K562 (cell line): Measurements from ENCODE around the gene CD82. TPM values are rescaled to one million over a fixed set of nuclear protein-coding genes. Genes with fewer than 3 reads are reported as not detected.

Source experiments
- ATAC-seq: fragments of 200-7000 bp; cut with Tn5 transposase; 3 replicates; pipeline ENCODE4 v1.9.1; 2020; ENCODE audit warnings: moderate library complexity
- BruUV-seq: library from RNA; stranded (reverse); fragments of 400-500 nt; replicated peaks from 2 replicates; lab custom pipeline; 2021; lab: Mats Ljungman, UMichigan
- CTCF ChIA-PET: fragments of 300-600 bp; formaldehyde crosslinking; extraction: SDS; loops from one replicate; lab custom pipeline; 2021; ENCODE audit warnings: low intra/inter-chr PET ratio; lab: Yijun Ruan, JAX
- POLR2A ChIA-PET: fragments of 300-600, 350-650 bp; sonication (Branson Sonifier 250); formaldehyde crosslinking; extraction: SDS; loops from one replicate; lab custom pipeline; 2021; ENCODE audit warnings: antibody characterized with exemption, inconsistent platforms; lab: Yijun Ruan, JAX
- DNase-seq, 4 experiments: peaks; one replicate each; pipeline versions ENCODE4 v3.0.0 to v3.0.0-alpha.2; 2011 to 2018; ENCODE audit warnings: low spot score in 3 of 4, mixed read lengths in 3 of 4; ENCODE audit errors: extremely low read depth in 1 of 4
- FAIRE-seq: peaks from 2 replicates; lab custom pipeline; 2011; peaks lifted over from hg19 to GRCh38; lab: Jason Lieb, UNC
- H2AFZ ChIP-seq: 2 replicates; pipeline ENCODE4 v1.6.0; 2011; ENCODE audit warnings: low read depth, low read length, control low read depth, inconsistent platforms
- H3K27ac ChIP-seq: fragments of 200-600 bp; 3 replicates; pipeline ENCODE4 v1.8.0; 2011; ENCODE audit warnings: low read depth, mild to moderate bottlenecking, control low read depth, inconsistent platforms, low read length, moderate library complexity, mixed read lengths; ENCODE audit errors: extremely low read depth
- H3K27me3 ChIP-seq, 2 experiments: fragments of 300-600 bp in 1 of 2; 2 replicates in 1 of 2; 3 replicates in 1 of 2; pipeline versions ENCODE4 v1.6.0 to v1.8.0; 2011; ENCODE audit warnings: inconsistent platforms in 2 of 2, low read length in 2 of 2, mild to moderate bottlenecking in 1 of 2, mixed read lengths in 1 of 2, moderate library complexity in 1 of 2; ENCODE audit not compliant: control insufficient read depth in 2 of 2, insufficient read depth in 2 of 2
- H3K36me3 ChIP-seq: fragments of 300-600 bp; 3 replicates; pipeline ENCODE4 v1.8.0; 2011; ENCODE audit warnings: mild to moderate bottlenecking, low read length, inconsistent platforms; ENCODE audit not compliant: control insufficient read depth, insufficient read depth
- H3K4me1 ChIP-seq, 2 experiments: fragments of 200-600 bp in 1 of 2; replicated peaks in 1 of 2; 2 replicates in 1 of 2; 3 replicates in 1 of 2; pipeline versions ENCODE4 v1.5.1 to v1.8.0; 2011; ENCODE audit warnings: inconsistent platforms in 2 of 2, low read length in 2 of 2, mild to moderate bottlenecking in 1 of 2, mixed read lengths in 1 of 2, moderate library complexity in 1 of 2; ENCODE audit not compliant: control insufficient read depth in 2 of 2, insufficient read depth in 2 of 2
- H3K4me2 ChIP-seq: 2 replicates; pipeline ENCODE4 v1.6.1; 2011; ENCODE audit warnings: low read length, control low read depth, inconsistent platforms, mixed read lengths; ENCODE audit not compliant: insufficient read depth
- H3K4me3 ChIP-seq: fragments of 200-600 bp; sonication (generic), shearing (Covaris generic); 2 replicates; pipeline ENCODE4 v1.5.1; 2016; ENCODE audit warnings: control low read depth, inconsistent platforms
- H3K79me2 ChIP-seq: fragments of 200-600 bp; 3 replicates; pipeline ENCODE4 v1.8.0; 2011; ENCODE audit warnings: low read length, inconsistent platforms; ENCODE audit not compliant: control insufficient read depth, insufficient read depth
- H3K9ac ChIP-seq, 2 experiments: 2 replicates each; pipeline versions ENCODE4 v1.6.0 to v1.6.1; 2011; ENCODE audit warnings: low read depth in 2 of 2, low read length in 2 of 2, control low read depth in 1 of 2, inconsistent platforms in 1 of 2, mild to moderate bottlenecking in 1 of 2, mixed read lengths in 1 of 2; ENCODE audit not compliant: insufficient read depth in 1 of 2
- H3K9me1 ChIP-seq: one replicate; pipeline ENCODE4 v1.6.0; 2011; ENCODE audit warnings: inconsistent platforms, mild to moderate bottlenecking, low read length, moderate library complexity; ENCODE audit not compliant: control insufficient read depth, insufficient read depth
- H3K9me3 ChIP-seq: replicated peaks from 2 replicates; pipeline ENCODE4 v1.5.1; 2011; ENCODE audit warnings: low read depth, low read length, inconsistent platforms; ENCODE audit not compliant: control insufficient read depth, insufficient read depth
- H4K20me1 ChIP-seq: replicated peaks from 2 replicates; pipeline ENCODE4 v1.6.1; 2011; ENCODE audit warnings: low read length, inconsistent platforms, mixed read lengths; ENCODE audit not compliant: control insufficient read depth, insufficient read depth
- EP400 ChIP-seq: fragments of 450-650 bp; IDR thresholded peaks from 2 replicates; pipeline ENCODE4 v1.6.1; 2017; ENCODE audit warnings: antibody characterized with exemption, mild to moderate bottlenecking, moderate library complexity
- ETS2 ChIP-seq: IDR thresholded peaks from 2 replicates; pipeline ENCODE4 v1.6.1; 2016; ENCODE audit warnings: borderline replicate concordance, missing genetic modification characterization, mild to moderate bottlenecking, moderate library complexity, missing compliant biosample characterization; ENCODE audit not compliant: poor library complexity, severe bottlenecking
- HCFC1 ChIP-seq: IDR thresholded peaks from 2 replicates; pipeline ENCODE4 v1.6.1; 2012; ENCODE audit warnings: low read depth, low read length, improper control_type of control experiment
- MAFK ChIP-seq: IDR thresholded peaks from 2 replicates; pipeline ENCODE4 v1.6.1; 2011; ENCODE audit warnings: low read length, improper control_type of control experiment
- MBD2 ChIP-seq: sonication (generic); IDR thresholded peaks from 2 replicates; pipeline ENCODE4 v1.6.1; 2016; ENCODE audit warnings: low read depth, borderline replicate concordance
- NBN ChIP-seq: fragments of 450-650 bp; IDR thresholded peaks from 2 replicates; pipeline ENCODE4 v1.6.1; 2016; ENCODE audit warnings: low read depth, mild to moderate bottlenecking
- RUNX1 ChIP-seq: sonication (generic); IDR thresholded peaks from 2 replicates; pipeline ENCODE4 v1.6.1; 2016; ENCODE audit warnings: antibody characterized with exemption, low read depth
- SNIP1 ChIP-seq: fragments of 450-650 bp; IDR thresholded peaks from 2 replicates; pipeline ENCODE4 v1.7.1; 2017; ENCODE audit warnings: low read depth, mild to moderate bottlenecking
- THRAP3 ChIP-seq: fragments of 450-650 bp; IDR thresholded peaks from 2 replicates; pipeline ENCODE4 v1.6.1; 2016; ENCODE audit warnings: mild to moderate bottlenecking, inconsistent platforms, borderline replicate concordance
- ZEB2 ChIP-seq: fragments of 450-650 bp; IDR thresholded peaks from 2 replicates; pipeline ENCODE4 v1.6.1; 2016
- ZNF41 ChIP-seq: fragments of 250-450 bp; sonication (Bioruptor Pico); conservative IDR thresholded peaks from 2 replicates; pipeline ENCODE4 v1.4.0; 2020; ENCODE audit warnings: mild to moderate bottlenecking
- WGBS: fragments of 100-300 bp; shearing (Covaris generic); methylation state at CpG from one replicate; pipeline ENCODE4 v1.1.6; 2016; ENCODE audit warnings: low coverage, mixed read lengths; ENCODE audit not compliant: insufficient coverage; ENCODE audit errors: missing lambda C conversion rate; 5-methylcytosine and 5-hydroxymethylcytosine counted together
- in situ Hi-C: fragments of 300-500 bp; cut with MboI; formaldehyde crosslinking; loops from 4 replicates; pipeline ENCODE4 v1.15.0; 2018; ENCODE audit warnings: inconsistent platforms, mixed read lengths
- intact Hi-C: fragments of 100-400 bp; cut with micrococcal nuclease; formaldehyde crosslinking; loops from 2 replicates; pipeline ENCODE4 v1.14.2; 2022
- polyA plus RNA-seq, 8 experiments: library from polyadenylated mRNA; depleted of rRNA in 4 of 8; stranded (reverse) in 5 of 8; unstranded in 3 of 8; fragments of >200 nt; fragmentation: Nextera tagmentation in 2 of 8; fragmentation: Illumina TruSeq in 1 of 8; extraction: Ambion mirVana in 2 of 8; extraction: Trizol in 1 of 8; gene quantifications; 2 replicates each; pipeline versions ENCODE4 v1.2.1 to v1.2.3, GENCODE V29; 2011 to 2014; ENCODE audit warnings: inconsistent platforms in 1 of 8, missing spikeins in 1 of 8
- total RNA-seq, 7 experiments: library from RNA; depleted of rRNA in 6 of 7; stranded (reverse); fragments of >200 nt in 6 of 7; fragmentation: Illumina TruSeq in 2 of 7; extraction: Trizol in 2 of 7; gene quantifications; 2 replicates each; pipeline versions ENCODE4 v1.2.1 to v1.2.3, GENCODE V29; 2011 to 2021; ENCODE audit warnings: low replicate concordance in 1 of 7
- TF ChIP-seq, protein P1 (sequence below): sonication (generic); formaldehyde crosslinking; IDR thresholded peaks from 2 replicates; pipeline ENCODE4 v1.8.0; 2022; ENCODE audit warnings: mild to moderate bottlenecking, missing genetic modification reagents, borderline replicate concordance
- TF ChIP-seq, protein P2 (sequence below): fragments of 250-450 bp; sonication (Bioruptor Pico); IDR thresholded peaks from 2 replicates; pipeline ENCODE4 v1.8.0; 2021; ENCODE audit warnings: borderline replicate concordance, mild to moderate bottlenecking, moderate library complexity; ENCODE audit not compliant: poor library complexity, severe bottlenecking
- TF ChIP-seq, protein P3 (sequence below): fragments of 450-650 bp; formaldehyde crosslinking; IDR thresholded peaks from 2 replicates; pipeline ENCODE4 v1.4.0; 2020; ENCODE audit warnings: mild to moderate bottlenecking
- TF ChIP-seq, protein P4 (sequence below), 2 experiments: fragments of 450-650 bp in 1 of 2; sonication (generic) in 1 of 2; formaldehyde crosslinking in 1 of 2; IDR thresholded peaks in 1 of 2; conservative IDR thresholded peaks in 1 of 2; 2 replicates each; pipeline versions ENCODE4 v1.6.1 to v1.8.1; 2016 to 2023; ENCODE audit warnings: mild to moderate bottlenecking in 2 of 2, moderate library complexity in 2 of 2, inconsistent platforms in 1 of 2, missing genetic modification reagents in 1 of 2

CD82 gene
- total and polyA plus RNA-seq, 9 of the 15 experiments (the other 6 are each of a cell fraction or from before 2014, with no cell fraction given): 0.27 to 9.4 (median 3.0) TPM

DNA sequence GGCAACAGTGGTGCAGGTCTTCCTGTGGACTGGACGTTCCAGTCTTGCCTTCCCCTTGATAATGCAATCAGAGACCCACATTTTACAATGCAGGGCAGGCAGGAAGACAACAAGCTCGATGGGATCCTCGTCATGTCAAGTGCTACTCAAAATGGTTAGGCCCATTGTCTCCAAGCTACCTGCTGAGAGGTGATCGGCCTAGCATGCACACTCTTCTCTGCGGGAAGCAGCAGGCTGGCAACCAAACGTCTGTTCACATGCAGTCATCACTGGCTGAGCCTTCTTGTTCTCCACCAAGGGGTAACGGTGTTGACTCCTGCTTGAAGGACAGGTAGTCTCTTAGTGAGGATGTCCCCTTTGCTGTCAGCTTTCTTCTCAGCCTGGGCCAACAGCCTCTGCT lies 25.5 kb upstream of the CD82 start:
- DNase-seq (no peak), ATAC-seq (no peak), FAIRE-seq (no peak)
- Histone ChIP-seq H3K27ac (no peak overlapping the region), H3K4me3 (no peak overlapping the region), H3K9me1 (no peaks in the 10 kb centered on the region), H3K9me3 (no peaks in the 10 kb centered on the region), H3K36me3 (no peaks in the 10 kb centered on the region), H2AFZ (peak overlapping the region; percentile 7; the same call in 1 of the 2 replicates), H3K79me2 (no peaks in the 10 kb centered on the region), H3K4me1 (peaks cover 16 to 28% of the 10 kb centered on the region in 2 experiments), H3K9ac (peak overlapping the region in 1 of 2 experiments; percentile 6; a peak in 1 of 4 replicates), H3K4me2 (no peak overlapping the region), H4K20me1 (no peaks in the 10 kb centered on the region), H3K27me3 (no peaks in the 10 kb centered on the region)
- CTCF ChIA-PET: interaction anchor here (1.0 to 1.5 kb wide), 2 partner anchors 17 to 446 kb away, joined by 3 to 8 read pairs; no protein-coding TSS in a partner anchor
- 30% methylated on average over 7 of the region's 7 CpGs for WGBS
- in situ Hi-C loops: loop anchor here (5.0 to 10.0 kb wide), 2 partner anchors 253 to 405 kb away; no protein-coding TSS in a partner anchor
- POLR2A ChIA-PET: interaction anchor here (0.7 to 1.0 kb wide), 2 partner anchors 16 kb away, joined by 3 to 4 read pairs; no protein-coding TSS in a partner anchor
- no TSS peak for BruUV-seq
- intact Hi-C loops: loop anchor here (2.0 to 5.0 kb wide), 2 partner anchors 407 to 428 kb away; no protein-coding TSS in a partner anchor
- no peak for TF ChIP-seq MBD2
- TF ChIP-seq MAFK: no peak
- TF ChIP-seq ZEB2: no peak
- TF ChIP-seq RUNX1: no peak
- TF ChIP-seq, protein P1, sequence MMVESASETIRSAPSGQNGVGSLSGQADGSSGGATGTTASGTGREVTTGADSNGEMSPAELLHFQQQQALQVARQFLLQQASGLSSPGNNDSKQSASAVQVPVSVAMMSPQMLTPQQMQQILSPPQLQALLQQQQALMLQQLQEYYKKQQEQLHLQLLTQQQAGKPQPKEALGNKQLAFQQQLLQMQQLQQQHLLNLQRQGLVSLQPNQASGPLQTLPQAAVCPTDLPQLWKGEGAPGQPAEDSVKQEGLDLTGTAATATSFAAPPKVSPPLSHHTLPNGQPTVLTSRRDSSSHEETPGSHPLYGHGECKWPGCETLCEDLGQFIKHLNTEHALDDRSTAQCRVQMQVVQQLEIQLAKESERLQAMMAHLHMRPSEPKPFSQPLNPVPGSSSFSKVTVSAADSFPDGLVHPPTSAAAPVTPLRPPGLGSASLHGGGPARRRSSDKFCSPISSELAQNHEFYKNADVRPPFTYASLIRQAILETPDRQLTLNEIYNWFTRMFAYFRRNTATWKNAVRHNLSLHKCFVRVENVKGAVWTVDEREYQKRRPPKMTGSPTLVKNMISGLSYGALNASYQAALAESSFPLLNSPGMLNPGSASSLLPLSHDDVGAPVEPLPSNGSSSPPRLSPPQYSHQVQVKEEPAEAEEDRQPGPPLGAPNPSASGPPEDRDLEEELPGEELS (CRISPR knock-in tag): no peak
- TF ChIP-seq NBN: no peak
- TF ChIP-seq, protein P2, sequence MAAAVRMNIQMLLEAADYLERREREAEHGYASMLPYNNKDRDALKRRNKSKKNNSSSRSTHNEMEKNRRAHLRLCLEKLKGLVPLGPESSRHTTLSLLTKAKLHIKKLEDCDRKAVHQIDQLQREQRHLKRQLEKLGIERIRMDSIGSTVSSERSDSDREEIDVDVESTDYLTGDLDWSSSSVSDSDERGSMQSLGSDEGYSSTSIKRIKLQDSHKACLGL (CRISPR knock-in tag): no peak
- TF ChIP-seq, protein P3, sequence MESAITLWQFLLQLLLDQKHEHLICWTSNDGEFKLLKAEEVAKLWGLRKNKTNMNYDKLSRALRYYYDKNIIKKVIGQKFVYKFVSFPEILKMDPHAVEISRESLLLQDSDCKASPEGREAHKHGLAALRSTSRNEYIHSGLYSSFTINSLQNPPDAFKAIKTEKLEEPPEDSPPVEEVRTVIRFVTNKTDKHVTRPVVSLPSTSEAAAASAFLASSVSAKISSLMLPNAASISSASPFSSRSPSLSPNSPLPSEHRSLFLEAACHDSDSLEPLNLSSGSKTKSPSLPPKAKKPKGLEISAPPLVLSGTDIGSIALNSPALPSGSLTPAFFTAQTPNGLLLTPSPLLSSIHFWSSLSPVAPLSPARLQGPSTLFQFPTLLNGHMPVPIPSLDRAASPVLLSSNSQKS (CRISPR knock-in tag): no peak
- TF ChIP-seq SNIP1: no peak
- TF ChIP-seq, protein P4, sequence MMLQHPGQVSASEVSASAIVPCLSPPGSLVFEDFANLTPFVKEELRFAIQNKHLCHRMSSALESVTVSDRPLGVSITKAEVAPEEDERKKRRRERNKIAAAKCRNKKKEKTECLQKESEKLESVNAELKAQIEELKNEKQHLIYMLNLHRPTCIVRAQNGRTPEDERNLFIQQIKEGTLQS (IDR thresholded peaks at IDR 0.05): no peak
- TF ChIP-seq, protein P4 (CRISPR knock-in tag; conservative IDR thresholded peaks at IDR 0.05): no peak
- TF ChIP-seq THRAP3: no peak
- no peak for TF ChIP-seq ETS2 (tag)
- TF ChIP-seq ZNF41 (CRISPR knock-in tag): no peak
- no peak for TF ChIP-seq EP400
- no peak for TF ChIP-seq HCFC1
